Measurements from ENCODE around the gene MAP1B.

The MAP1B gene

GRCh38 chr5:72256536-72256935 lies 149.3 kb downstream of the MAP1B start:
- DNase-seq: no peak

Measured in NCI-H2081 (cell line).